Neural progenitor cell (in vitro differentiated cells): Measurements from ENCODE around the gene POLDIP3. TPM values are rescaled to one million over a fixed set of nuclear protein-coding genes. Genes with fewer than 3 reads are reported as not detected.

ENCODE experiments used
- DNase-seq: peaks from one replicate; pipeline ENCODE4 v3.0.0-alpha.2; 2016; ENCODE audit warnings: low spot score
- H2AFZ ChIP-seq: fragments of 200-600 bp; sonication (generic); replicated peaks from 2 replicates; pipeline ENCODE4 v1.6.1; 2016; ENCODE audit warnings: antibody characterized with exemption
- H3F3A ChIP-seq: fragments of 200-600 bp; sonication (generic); 2 replicates; pipeline ENCODE4 v1.6.1; 2016; ENCODE audit warnings: antibody characterized with exemption, low read depth
- H3K27ac ChIP-seq: fragments of 200-600 bp; sonication (generic); 2 replicates; pipeline ENCODE4 v1.5.1; 2016; ENCODE audit warnings: mild to moderate bottlenecking
- H3K27me3 ChIP-seq: fragments of 200-600 bp; sonication (generic); 2 replicates; pipeline ENCODE4 v1.6.1; 2016; ENCODE audit warnings: mild to moderate bottlenecking, moderate library complexity
- H3K36me3 ChIP-seq: fragments of 200-600 bp; sonication (generic); 2 replicates; pipeline ENCODE4 v1.5.1; 2016
- H3K4me1 ChIP-seq: fragments of 200-600 bp; sonication (generic); 2 replicates; pipeline ENCODE4 v1.6.1; 2016; ENCODE audit warnings: mixed run types
- H3K4me2 ChIP-seq: fragments of 200-600 bp; sonication (generic); 2 replicates; pipeline ENCODE4 v1.6.1; 2016
- H3K4me3 ChIP-seq: fragments of 200-600 bp; sonication (generic); 2 replicates; pipeline ENCODE4 v1.5.1; 2016
- H3K79me2 ChIP-seq: fragments of 200-600 bp; sonication (generic); 2 replicates; pipeline ENCODE4 v1.6.1; 2016; ENCODE audit warnings: low read depth
- H3K9ac ChIP-seq: fragments of 200-600 bp; sonication (generic); 2 replicates; pipeline ENCODE4 v1.6.1; 2016
- H3K9me3 ChIP-seq: fragments of 200-600 bp; sonication (generic); 2 replicates; pipeline ENCODE4 v1.5.1; 2016; ENCODE audit warnings: low read depth
- H4K20me1 ChIP-seq: fragments of 200-600 bp; sonication (generic); 2 replicates; pipeline ENCODE4 v1.6.1; 2016; ENCODE audit warnings: low read depth
- H3K27ac Mint-ChIP-seq: 3 replicates; pipeline ENCODE4 v1.8.0; 2021; ENCODE audit warnings: mixed read lengths
- H3K27me3 Mint-ChIP-seq: 2 replicates; pipeline ENCODE4 v1.8.0; 2022; ENCODE audit warnings: low read depth, mild to moderate bottlenecking, inconsistent platforms, moderate library complexity, mixed read lengths; ENCODE audit not compliant: insufficient read depth
- H3K36me3 Mint-ChIP-seq: 3 replicates; pipeline ENCODE4 v1.8.0; 2021; ENCODE audit warnings: mixed read lengths
- H3K4me1 Mint-ChIP-seq: 3 replicates; pipeline ENCODE4 v1.8.0; 2021; ENCODE audit warnings: mixed read lengths
- H3K4me3 Mint-ChIP-seq: 3 replicates; pipeline ENCODE4 v1.8.0; 2021; ENCODE audit warnings: mild to moderate bottlenecking, moderate library complexity, mixed read lengths
- H3K9me3 Mint-ChIP-seq: 3 replicates; pipeline ENCODE4 v1.8.0; 2020; ENCODE audit warnings: mixed read lengths
- EZH2 ChIP-seq: fragments of 200-600 bp; sonication (generic); IDR thresholded peaks from 2 replicates; pipeline ENCODE4 v1.6.1; 2017; ENCODE audit warnings: antibody characterized with exemption, mild to moderate bottlenecking, moderate library complexity
- EZH2phosphoT487 ChIP-seq: fragments of 200-600 bp; sonication (generic); IDR thresholded peaks from 2 replicates; pipeline ENCODE4 v1.6.1; 2017; ENCODE audit warnings: antibody characterized with exemption
- total RNA-seq: library from RNA; depleted of rRNA; stranded (reverse); fragments of >200 nt; gene quantifications from 2 replicates; pipeline ENCODE4 v1.2.3, GENCODE V29; 2015; ENCODE audit warnings: low replicate concordance
- TF ChIP-seq, protein P1 (sequence below): fragments of 200-600 bp; sonication (generic); IDR thresholded peaks from 2 replicates; pipeline ENCODE4 v1.5.1; 2017; ENCODE audit warnings: antibody characterized with exemption, mild to moderate bottlenecking

The POLDIP3 gene
- total RNA-seq, 1 donor from 2014 or later: 37.8 TPM

DNA sequence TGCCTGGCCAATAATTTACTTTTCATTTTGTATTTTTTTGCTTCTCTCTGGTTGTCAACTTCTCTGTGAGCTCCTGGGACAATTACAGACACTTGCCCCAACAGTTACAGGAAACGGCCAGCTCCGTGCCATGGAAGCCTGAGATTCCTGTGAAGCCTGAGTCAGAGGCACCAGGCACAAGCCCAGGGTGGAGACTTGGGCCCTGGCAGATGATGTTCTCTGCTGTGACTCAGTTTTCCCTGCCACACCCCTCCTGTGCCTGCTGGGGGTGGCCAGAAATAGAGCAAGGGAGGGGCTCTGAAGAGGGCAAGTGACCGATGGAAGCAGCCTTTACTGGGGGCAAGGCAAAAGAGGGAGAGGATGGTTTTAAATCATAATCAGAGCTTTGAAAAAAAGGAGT, 20.8 kb upstream of the POLDIP3 start:
- Histone ChIP-seq H3K4me3 (no peak overlapping the region), H3K27ac (no peak overlapping the region), H3K79me2 (peaks cover 10% of the 10 kb centered on the region), H3K27me3 (no peaks in the 10 kb centered on the region), H3K9me3 (no peaks in the 10 kb centered on the region), H2AFZ (no peak overlapping the region), H3K9ac (no peak overlapping the region), H3K4me2 (no peak overlapping the region), H4K20me1 (peaks cover 7% of the 10 kb centered on the region), H3F3A (no peaks in the 10 kb centered on the region), H3K36me3 (no peaks in the 10 kb centered on the region), H3K4me1 (no peaks in the 10 kb centered on the region)
- no peak overlapping the region for H3K27ac Mint-ChIP-seq
- TF ChIP-seq, protein P1, sequence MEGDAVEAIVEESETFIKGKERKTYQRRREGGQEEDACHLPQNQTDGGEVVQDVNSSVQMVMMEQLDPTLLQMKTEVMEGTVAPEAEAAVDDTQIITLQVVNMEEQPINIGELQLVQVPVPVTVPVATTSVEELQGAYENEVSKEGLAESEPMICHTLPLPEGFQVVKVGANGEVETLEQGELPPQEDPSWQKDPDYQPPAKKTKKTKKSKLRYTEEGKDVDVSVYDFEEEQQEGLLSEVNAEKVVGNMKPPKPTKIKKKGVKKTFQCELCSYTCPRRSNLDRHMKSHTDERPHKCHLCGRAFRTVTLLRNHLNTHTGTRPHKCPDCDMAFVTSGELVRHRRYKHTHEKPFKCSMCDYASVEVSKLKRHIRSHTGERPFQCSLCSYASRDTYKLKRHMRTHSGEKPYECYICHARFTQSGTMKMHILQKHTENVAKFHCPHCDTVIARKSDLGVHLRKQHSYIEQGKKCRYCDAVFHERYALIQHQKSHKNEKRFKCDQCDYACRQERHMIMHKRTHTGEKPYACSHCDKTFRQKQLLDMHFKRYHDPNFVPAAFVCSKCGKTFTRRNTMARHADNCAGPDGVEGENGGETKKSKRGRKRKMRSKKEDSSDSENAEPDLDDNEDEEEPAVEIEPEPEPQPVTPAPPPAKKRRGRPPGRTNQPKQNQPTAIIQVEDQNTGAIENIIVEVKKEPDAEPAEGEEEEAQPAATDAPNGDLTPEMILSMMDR: no peak
- TF ChIP-seq EZH2 (no peak), EZH2phosphoT487 (no peak)
- H3K27me3 Mint-ChIP-seq: no peaks in the 10 kb centered on the region
- no peaks in the 10 kb centered on the region for H3K9me3 Mint-ChIP-seq
- H3K4me1 Mint-ChIP-seq: no peaks in the 10 kb centered on the region
- no peak for DNase-seq
- H3K4me3 Mint-ChIP-seq: no peak overlapping the region
- peaks cover 3% of the 10 kb centered on the region for H3K36me3 Mint-ChIP-seq

DNA sequence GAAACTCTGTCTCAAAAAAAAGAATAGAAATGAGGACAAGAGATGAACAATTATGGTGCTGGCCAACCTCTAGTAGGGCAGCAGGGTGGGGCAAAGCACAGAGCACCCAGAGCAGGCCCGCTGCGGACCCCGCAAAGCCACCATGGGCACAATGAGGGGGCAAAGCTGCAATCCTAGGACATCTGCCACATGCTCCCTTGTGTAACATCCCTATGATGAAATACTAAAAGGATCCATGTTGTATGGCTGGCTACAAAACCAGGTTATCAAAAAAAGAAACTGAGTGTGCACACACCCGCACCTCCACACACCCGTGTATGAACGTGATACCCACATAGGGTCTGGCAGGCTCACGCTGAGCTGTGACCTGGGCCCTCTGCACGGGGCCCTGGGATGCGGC, 18.3 kb upstream of the POLDIP3 start:
- Histone ChIP-seq H3K79me2 (no peaks in the 10 kb centered on the region), H3K4me1 (no peaks in the 10 kb centered on the region), H2AFZ (no peak overlapping the region), H3K27me3 (no peaks in the 10 kb centered on the region), H3K4me2 (no peak overlapping the region), H4K20me1 (peaks cover 7% of the 10 kb centered on the region), H3K27ac (no peak overlapping the region), H3K9ac (no peak overlapping the region), H3F3A (no peaks in the 10 kb centered on the region), H3K9me3 (no peaks in the 10 kb centered on the region), H3K36me3 (no peaks in the 10 kb centered on the region), H3K4me3 (no peak overlapping the region)
- Mint-ChIP-seq H3K27me3 (no peaks in the 10 kb centered on the region), H3K36me3 (peaks cover 11% of the 10 kb centered on the region), H3K9me3 (no peaks in the 10 kb centered on the region), H3K4me1 (no peaks in the 10 kb centered on the region), H3K4me3 (no peak overlapping the region), H3K27ac (no peak overlapping the region)
- no peak for DNase-seq
- TF ChIP-seq EZH2phosphoT487: no peak
- TF ChIP-seq EZH2: no peak
- TF ChIP-seq, protein P1: no peak

DNA sequence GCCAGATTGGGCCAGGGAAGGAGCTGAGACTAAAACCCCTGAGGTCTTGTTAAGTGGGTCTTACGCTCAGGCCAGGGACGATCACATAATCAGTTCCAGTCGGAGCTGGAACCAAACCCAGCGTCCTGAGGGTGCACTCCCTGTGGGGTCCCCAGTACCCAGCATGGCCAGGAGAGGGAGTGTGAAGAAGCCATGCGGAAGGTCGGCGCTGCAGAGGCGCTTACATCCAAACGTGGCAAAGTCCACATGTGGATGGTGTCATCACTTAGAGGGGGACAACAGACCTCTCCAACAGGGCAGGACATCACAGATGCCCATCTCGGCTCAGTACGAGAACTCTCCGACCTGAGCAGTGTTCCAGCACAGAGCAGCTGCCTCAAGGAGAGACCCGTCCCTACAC, 17.4 kb upstream of the POLDIP3 start:
- Histone ChIP-seq H2AFZ (no peak overlapping the region), H3K9me3 (no peaks in the 10 kb centered on the region), H3K4me2 (no peak overlapping the region), H3F3A (no peaks in the 10 kb centered on the region), H3K36me3 (no peaks in the 10 kb centered on the region), H4K20me1 (peaks cover 7% of the 10 kb centered on the region), H3K79me2 (no peaks in the 10 kb centered on the region), H3K4me3 (no peak overlapping the region), H3K4me1 (no peaks in the 10 kb centered on the region), H3K27me3 (no peaks in the 10 kb centered on the region), H3K9ac (no peak overlapping the region), H3K27ac (no peak overlapping the region)
- Mint-ChIP-seq H3K4me1 (no peaks in the 10 kb centered on the region), H3K27ac (no peak overlapping the region), H3K27me3 (no peaks in the 10 kb centered on the region), H3K36me3 (peaks cover 11% of the 10 kb centered on the region), H3K9me3 (no peaks in the 10 kb centered on the region), H3K4me3 (no peak overlapping the region)
- DNase-seq: peak; percentile 52
- TF ChIP-seq, protein P1: peak; percentile 38
- TF ChIP-seq EZH2phosphoT487 (no peak), EZH2 (no peak)
